ENCODE data around the gene USP3.

Gene USP3

DNA sequence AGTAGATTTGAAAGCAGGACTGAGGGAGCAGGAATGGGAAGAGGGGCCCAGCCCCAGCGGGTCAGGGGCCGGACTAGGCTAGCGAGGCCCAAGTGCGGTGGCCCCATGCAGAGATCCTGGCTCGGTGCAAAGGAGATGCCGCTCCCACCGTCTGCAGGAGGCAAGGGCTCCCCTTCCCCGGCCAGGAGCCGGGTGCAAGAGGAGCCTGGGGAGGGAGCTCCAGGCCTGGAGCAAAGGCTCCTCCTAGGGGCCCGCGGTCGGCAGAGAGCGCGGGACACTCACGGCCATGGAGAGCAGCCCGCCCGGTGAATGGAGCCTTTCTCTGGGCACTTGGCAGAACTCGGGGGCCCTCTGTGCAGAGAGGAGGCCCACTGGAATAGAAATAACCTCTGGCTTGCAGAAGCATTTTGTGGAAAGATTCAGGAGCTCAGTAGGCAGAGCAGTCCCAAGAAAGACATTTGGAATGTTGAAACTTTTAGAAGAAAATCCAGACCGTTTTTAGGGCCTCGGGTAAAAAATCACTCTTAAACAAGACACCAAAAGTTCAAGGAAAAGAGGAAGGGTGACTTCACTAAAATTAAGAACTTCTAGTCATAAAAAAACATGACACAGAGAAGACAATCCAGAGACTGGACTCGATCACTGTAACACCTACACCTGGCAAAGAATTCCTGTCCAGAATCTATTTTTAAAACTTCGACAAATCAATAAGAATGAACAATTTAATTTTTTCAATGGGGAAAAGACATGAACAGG is 43.0 kb upstream of the USP3 start:
- no peak for ATAC-seq
- no peak for TF ChIP-seq ZFP30 (CRISPR knock-in tag; IDR thresholded peaks at IDR 0.05)

GRCh38 chr15:63462088-63462487 is 42.3 kb upstream of the USP3 start:
- TF ChIP-seq CSDC2 (CRISPR knock-in tag; IDR thresholded peaks at IDR 0.05) (no peak), PPARA (CRISPR knock-in tag; IDR thresholded peaks at IDR 0.05; ENCODE audit: borderline replicate concordance) (no peak), SNAI2 (CRISPR knock-in tag; IDR thresholded peaks at IDR 0.05) (no peak), RARB (CRISPR knock-in tag; IDR thresholded peaks at IDR 0.05) (no peak), ZNF70 (CRISPR knock-in tag; IDR thresholded peaks at IDR 0.05) (no peak), ISL1 (CRISPR knock-in tag; IDR thresholded peaks at IDR 0.05) (no peak), ZNF565 (CRISPR knock-in tag; conservative IDR thresholded peaks at IDR 0.05; ENCODE audit: low read depth) (no peak), BACH2 (CRISPR knock-in tag; IDR thresholded peaks at IDR 0.05; ENCODE audit: borderline replicate concordance) (no peak), OSR1 (CRISPR knock-in tag; IDR thresholded peaks at IDR 0.05) (no peak), ARNTL (CRISPR knock-in tag; IDR thresholded peaks at IDR 0.05; ENCODE audit: borderline replicate concordance, low read depth) (no peak), CSRNP3 (CRISPR knock-in tag; IDR thresholded peaks at IDR 0.05) (no peak), TCF4 (CRISPR knock-in tag; IDR thresholded peaks at IDR 0.05; ENCODE audit: borderline replicate concordance) (no peak)

GRCh38 chr15:63463036-63463435 is 41.4 kb upstream of the USP3 start:
- ATAC-seq = no peak
- TF ChIP-seq ZNF70 (CRISPR knock-in tag; IDR thresholded peaks at IDR 0.05) (no peak), ESRRG (CRISPR knock-in tag; IDR thresholded peaks at IDR 0.05) (no peak), OSR1 (CRISPR knock-in tag; IDR thresholded peaks at IDR 0.05) (no peak), SNAI2 (CRISPR knock-in tag; IDR thresholded peaks at IDR 0.05) (no peak), TOX (CRISPR knock-in tag; IDR thresholded peaks at IDR 0.05; ENCODE audit: borderline replicate concordance) (no peak), CSRNP3 (CRISPR knock-in tag; IDR thresholded peaks at IDR 0.05) (no peak), BACH2 (CRISPR knock-in tag; IDR thresholded peaks at IDR 0.05; ENCODE audit: borderline replicate concordance) (no peak), ARNTL (CRISPR knock-in tag; IDR thresholded peaks at IDR 0.05; ENCODE audit: borderline replicate concordance, low read depth) (no peak), ZNF8 (CRISPR knock-in tag; IDR thresholded peaks at IDR 0.05) (no peak), PPARA (CRISPR knock-in tag; IDR thresholded peaks at IDR 0.05; ENCODE audit: borderline replicate concordance) (no peak), POU6F1 (CRISPR knock-in tag; IDR thresholded peaks at IDR 0.05; ENCODE audit: borderline replicate concordance, low read depth) (no peak), GLIS3 (CRISPR knock-in tag; IDR thresholded peaks at IDR 0.05) (no peak), CREB5 (CRISPR knock-in tag; IDR thresholded peaks at IDR 0.05; ENCODE audit: low read depth) (no peak), ISL1 (CRISPR knock-in tag; IDR thresholded peaks at IDR 0.05) (no peak), CSDC2 (CRISPR knock-in tag; IDR thresholded peaks at IDR 0.05) (no peak), RARB (CRISPR knock-in tag; IDR thresholded peaks at IDR 0.05) (no peak), ZFP3 (CRISPR knock-in tag; IDR thresholded peaks at IDR 0.05) (no peak), ZNF565 (CRISPR knock-in tag; conservative IDR thresholded peaks at IDR 0.05; ENCODE audit: low read depth) (no peak)
- TF ChIP-seq, protein P1, sequence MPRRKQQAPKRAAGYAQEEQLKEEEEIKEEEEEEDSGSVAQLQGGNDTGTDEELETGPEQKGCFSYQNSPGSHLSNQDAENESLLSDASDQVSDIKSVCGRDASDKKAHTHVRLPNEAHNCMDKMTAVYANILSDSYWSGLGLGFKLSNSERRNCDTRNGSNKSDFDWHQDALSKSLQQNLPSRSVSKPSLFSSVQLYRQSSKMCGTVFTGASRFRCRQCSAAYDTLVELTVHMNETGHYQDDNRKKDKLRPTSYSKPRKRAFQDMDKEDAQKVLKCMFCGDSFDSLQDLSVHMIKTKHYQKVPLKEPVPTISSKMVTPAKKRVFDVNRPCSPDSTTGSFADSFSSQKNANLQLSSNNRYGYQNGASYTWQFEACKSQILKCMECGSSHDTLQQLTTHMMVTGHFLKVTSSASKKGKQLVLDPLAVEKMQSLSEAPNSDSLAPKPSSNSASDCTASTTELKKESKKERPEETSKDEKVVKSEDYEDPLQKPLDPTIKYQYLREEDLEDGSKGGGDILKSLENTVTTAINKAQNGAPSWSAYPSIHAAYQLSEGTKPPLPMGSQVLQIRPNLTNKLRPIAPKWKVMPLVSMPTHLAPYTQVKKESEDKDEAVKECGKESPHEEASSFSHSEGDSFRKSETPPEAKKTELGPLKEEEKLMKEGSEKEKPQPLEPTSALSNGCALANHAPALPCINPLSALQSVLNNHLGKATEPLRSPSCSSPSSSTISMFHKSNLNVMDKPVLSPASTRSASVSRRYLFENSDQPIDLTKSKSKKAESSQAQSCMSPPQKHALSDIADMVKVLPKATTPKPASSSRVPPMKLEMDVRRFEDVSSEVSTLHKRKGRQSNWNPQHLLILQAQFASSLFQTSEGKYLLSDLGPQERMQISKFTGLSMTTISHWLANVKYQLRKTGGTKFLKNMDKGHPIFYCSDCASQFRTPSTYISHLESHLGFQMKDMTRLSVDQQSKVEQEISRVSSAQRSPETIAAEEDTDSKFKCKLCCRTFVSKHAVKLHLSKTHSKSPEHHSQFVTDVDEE (CRISPR knock-in tag; IDR thresholded peaks at IDR 0.05) = no peak
- TF ChIP-seq, protein P2, sequence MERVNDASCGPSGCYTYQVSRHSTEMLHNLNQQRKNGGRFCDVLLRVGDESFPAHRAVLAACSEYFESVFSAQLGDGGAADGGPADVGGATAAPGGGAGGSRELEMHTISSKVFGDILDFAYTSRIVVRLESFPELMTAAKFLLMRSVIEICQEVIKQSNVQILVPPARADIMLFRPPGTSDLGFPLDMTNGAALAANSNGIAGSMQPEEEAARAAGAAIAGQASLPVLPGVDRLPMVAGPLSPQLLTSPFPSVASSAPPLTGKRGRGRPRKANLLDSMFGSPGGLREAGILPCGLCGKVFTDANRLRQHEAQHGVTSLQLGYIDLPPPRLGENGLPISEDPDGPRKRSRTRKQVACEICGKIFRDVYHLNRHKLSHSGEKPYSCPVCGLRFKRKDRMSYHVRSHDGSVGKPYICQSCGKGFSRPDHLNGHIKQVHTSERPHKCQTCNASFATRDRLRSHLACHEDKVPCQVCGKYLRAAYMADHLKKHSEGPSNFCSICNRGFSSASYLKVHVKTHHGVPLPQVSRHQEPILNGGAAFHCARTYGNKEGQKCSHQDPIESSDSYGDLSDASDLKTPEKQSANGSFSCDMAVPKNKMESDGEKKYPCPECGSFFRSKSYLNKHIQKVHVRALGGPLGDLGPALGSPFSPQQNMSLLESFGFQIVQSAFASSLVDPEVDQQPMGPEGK (CRISPR knock-in tag; IDR thresholded peaks at IDR 0.05; ENCODE audit: borderline replicate concordance) = no peak

More at GRCh38 chr15:63462088-63462487, 42.3 kb upstream of the USP3 start:
- ATAC-seq = peak; percentile 68

Data from SK-N-SH treated with all-trans-retinoic acid at 6 μM for 48 hours (cell line).